ENCODE results near the gene CD7. TPM values are rescaled to one million over a fixed set of nuclear protein-coding genes. Genes with fewer than 3 reads are reported as not detected.

CD7 gene
- total RNA-seq, 2 experiments from 2014 or later, result 289 to 292 TPM

DNA sequence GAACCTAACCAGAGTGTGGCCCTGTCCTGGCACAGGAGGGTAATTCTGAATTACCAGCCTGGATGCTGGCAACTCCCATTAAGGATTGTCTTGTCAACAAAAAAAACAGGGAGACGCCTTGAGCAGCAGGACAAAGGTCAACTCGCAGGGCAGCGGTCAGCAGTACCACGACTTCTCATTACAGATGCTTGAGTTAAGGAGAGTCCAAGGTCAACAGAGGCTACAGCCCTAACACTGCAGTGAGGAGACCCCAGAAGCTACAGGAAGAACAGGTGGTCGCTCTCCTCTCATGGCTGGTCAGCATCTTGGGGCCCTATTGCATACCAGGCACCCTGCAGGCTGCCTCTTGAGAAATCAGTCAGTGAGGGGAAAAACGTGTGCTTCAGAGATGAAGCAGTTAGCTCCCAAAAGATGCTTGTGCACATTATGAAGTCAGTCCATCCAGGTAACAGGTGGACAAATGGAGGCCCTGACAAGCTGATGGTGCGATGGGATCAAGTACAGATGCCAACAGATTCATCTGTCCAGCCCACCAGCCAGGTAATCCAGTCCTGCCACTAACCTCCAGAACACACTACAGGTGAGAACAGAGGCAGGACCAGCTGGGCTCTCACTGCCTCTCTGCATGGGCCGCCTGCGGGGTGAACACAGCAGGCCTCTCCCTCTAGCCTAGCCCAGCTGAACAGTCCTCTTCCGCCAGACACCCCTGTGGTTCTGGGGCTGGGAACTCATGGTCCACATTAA lies 48.1 kb downstream of the CD7 start:
- Mint-ChIP-seq H3K27me3 (no peaks in the 10 kb centered on the region), H3K9me3 (no peaks in the 10 kb centered on the region), H3K4me1 (ENCODE audit: low read depth) (peaks cover 67% of the 10 kb centered on the region), H3K36me3 (ENCODE audit: low read depth) (peaks cover 68% of the 10 kb centered on the region), H3K27ac (peak overlapping the region; percentile 75), H3K4me3 (peak overlapping the region; percentile 12)
- CTCF ChIA-PET, result interaction anchor here (0.7 to 1.3 kb wide), 4 partner anchors 10 to 53 kb away, joined by 3 to 4 read pairs (median 3); no protein-coding TSS in a partner anchor
- DNase-seq, result no peak
- TF ChIP-seq, protein P1, sequence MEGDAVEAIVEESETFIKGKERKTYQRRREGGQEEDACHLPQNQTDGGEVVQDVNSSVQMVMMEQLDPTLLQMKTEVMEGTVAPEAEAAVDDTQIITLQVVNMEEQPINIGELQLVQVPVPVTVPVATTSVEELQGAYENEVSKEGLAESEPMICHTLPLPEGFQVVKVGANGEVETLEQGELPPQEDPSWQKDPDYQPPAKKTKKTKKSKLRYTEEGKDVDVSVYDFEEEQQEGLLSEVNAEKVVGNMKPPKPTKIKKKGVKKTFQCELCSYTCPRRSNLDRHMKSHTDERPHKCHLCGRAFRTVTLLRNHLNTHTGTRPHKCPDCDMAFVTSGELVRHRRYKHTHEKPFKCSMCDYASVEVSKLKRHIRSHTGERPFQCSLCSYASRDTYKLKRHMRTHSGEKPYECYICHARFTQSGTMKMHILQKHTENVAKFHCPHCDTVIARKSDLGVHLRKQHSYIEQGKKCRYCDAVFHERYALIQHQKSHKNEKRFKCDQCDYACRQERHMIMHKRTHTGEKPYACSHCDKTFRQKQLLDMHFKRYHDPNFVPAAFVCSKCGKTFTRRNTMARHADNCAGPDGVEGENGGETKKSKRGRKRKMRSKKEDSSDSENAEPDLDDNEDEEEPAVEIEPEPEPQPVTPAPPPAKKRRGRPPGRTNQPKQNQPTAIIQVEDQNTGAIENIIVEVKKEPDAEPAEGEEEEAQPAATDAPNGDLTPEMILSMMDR (IDR thresholded peaks at IDR 0.05), result no peak
- ATAC-seq, result no peak
- POLR2A ChIA-PET, result interaction anchor here (0.6 to 1.6 kb wide), 4 partner anchors 23 to 1487 kb away, joined by 3 to 5 read pairs (median 4); no protein-coding TSS in a partner anchor
- intact Hi-C loops (cut with micrococcal nuclease), result no loop called here

DNA sequence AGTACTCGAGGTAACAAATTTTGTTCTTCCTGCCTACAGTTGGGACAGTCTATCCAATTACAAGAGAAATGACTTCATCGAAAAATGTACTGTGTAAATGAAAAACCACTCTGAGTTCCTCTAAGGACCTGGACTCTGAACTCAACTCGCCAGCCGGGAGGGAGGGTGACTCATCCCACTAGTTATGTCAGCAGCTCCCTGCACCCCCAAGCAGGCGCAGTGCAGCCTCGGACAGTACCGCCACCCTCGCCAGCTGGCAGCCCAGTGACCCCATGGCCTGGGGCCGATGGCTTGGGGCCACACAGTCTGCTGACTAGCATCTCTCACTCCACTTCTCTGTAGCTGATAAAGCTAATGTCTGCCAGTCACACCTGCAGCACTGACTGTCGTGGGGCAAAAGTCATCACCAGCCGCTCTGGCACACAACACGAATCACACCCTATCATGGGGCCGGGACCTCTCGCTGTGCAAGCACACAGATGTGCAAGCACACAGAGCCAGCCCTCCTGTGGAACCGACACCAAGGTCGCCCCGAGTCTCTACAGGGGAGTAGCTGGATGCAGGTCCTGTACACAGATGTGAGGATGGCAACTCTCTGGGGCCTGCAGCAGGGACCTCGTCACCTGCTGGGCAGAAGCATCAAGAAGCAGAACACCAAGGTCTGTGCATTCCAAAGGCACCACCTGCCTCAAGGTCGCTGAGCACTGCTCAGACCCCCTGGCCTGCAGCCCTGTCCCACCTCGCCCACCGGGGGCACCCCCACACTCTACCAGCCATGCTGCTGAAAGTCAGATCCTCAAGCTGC lies 49.6 kb downstream of the CD7 start:
- H3K4me1 Mint-ChIP-seq (ENCODE audit: low read depth), result peaks cover 65% of the 10 kb centered on the region

DNA sequence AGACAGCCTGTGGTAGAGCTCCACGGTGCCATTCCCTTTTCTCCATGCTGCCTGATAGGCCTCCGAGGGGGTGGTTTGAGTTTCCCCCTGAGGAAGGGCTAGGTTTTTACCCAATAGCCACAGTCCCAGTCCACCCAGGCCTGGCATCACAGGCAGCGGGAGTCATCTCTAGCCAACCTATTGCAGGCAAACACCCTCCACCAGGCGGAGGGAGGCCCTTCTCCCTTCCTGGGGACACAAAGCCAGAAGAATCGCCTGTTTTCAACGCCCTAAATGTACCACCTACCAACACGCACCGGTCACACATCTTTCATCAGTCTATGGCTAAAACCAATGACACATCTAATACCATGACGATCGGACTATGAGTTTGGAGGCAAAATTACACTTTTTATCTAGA lies 51.3 kb downstream of the CD7 start:
- Mint-ChIP-seq H3K36me3 (ENCODE audit: low read depth) (peaks cover 74% of the 10 kb centered on the region), H3K4me1 (ENCODE audit: low read depth) (peaks cover 57% of the 10 kb centered on the region), H3K27ac (peak overlapping the region; percentile 70), H3K4me3 (no peak overlapping the region), H3K9me3 (no peaks in the 10 kb centered on the region), H3K27me3 (no peaks in the 10 kb centered on the region)
- TF ChIP-seq, protein P1 (IDR thresholded peaks at IDR 0.05), result no peak
- DNase-seq, result no peak
- CTCF ChIA-PET, result interaction anchor here (1.0 kb wide), 1 partner anchor 55 kb away, joined by 4 read pairs; no protein-coding TSS in a partner anchor
- intact Hi-C loops (cut with micrococcal nuclease), result no loop called here
- POLR2A ChIA-PET, result interaction anchor here (1.0 to 1.5 kb wide), 3 partner anchors 10 to 183 kb away, joined by 3 to 4 read pairs (median 4); no protein-coding TSS in a partner anchor
- ATAC-seq, result no peak

More for the DNA sequence above, 49.6 kb downstream of the CD7 start:
- peaks cover 74% of the 10 kb centered on the region for H3K36me3 Mint-ChIP-seq (ENCODE audit: low read depth)
- peak overlapping the region; percentile 81 for H3K27ac Mint-ChIP-seq
- peak; percentile 73 for ATAC-seq
- ChIA-PET POLR2A (interaction anchor here (0.6 to 1.4 kb wide), 5 partner anchors 19 to 77 kb away, joined by 3 to 4 read pairs (median 3); no protein-coding TSS in a partner anchor), CTCF (interaction anchor here (0.7 to 1.6 kb wide), 6 partner anchors 9 to 237 kb away, joined by 3 to 6 read pairs (median 4); no protein-coding TSS in a partner anchor)
- intact Hi-C loops (cut with micrococcal nuclease), result no loop called here
- peak; percentile 65 for DNase-seq
- TF ChIP-seq, protein P1 (IDR thresholded peaks at IDR 0.05), result no peak
- H3K27me3 Mint-ChIP-seq, result no peaks in the 10 kb centered on the region
- no peaks in the 10 kb centered on the region for H3K9me3 Mint-ChIP-seq
- H3K4me3 Mint-ChIP-seq, result peak overlapping the region; percentile 11

Other genes with a start within 250 kb of the CD7 start
- 100 to 1,000 TPM; 250 to 260 TPM for gene FASN, start 219.4 kb downstream of the CD7 start, total RNA-seq
- 10 to 100 TPM; 56.6 to 64.2 TPM for gene CCDC57, start 104.8 kb downstream of the CD7 start, total RNA-seq
- gene SLC16A3, start 88.6 kb downstream of the CD7 start, total RNA-seq, result 100 to 1,000 TPM; 183 to 193 TPM
- gene CSNK1D, start 43.9 kb downstream of the CD7 start, total RNA-seq, result 10 to 100 TPM; 90.6 to 97.0 TPM
- gene SECTM1, start 16.2 kb upstream of the CD7 start, total RNA-seq, result under 1 TPM; 0.45 to 0.50 TPM
- gene TEX19, start 41.6 kb upstream of the CD7 start, total RNA-seq, result not detected
- gene UTS2R, start 54.2 kb upstream of the CD7 start, total RNA-seq, result not detected
- 10 to 100 TPM; 21.8 to 21.9 TPM for gene HEXD, start 100.7 kb upstream of the CD7 start, total RNA-seq
- 10 to 100 TPM; 22.0 to 25.0 TPM for gene OGFOD3, start 101.0 kb upstream of the CD7 start, total RNA-seq
- gene CYBC1, start 133.1 kb upstream of the CD7 start, total RNA-seq, result 100 to 1,000 TPM; 189 to 192 TPM
- gene NARF, start 141.1 kb upstream of the CD7 start, total RNA-seq, result 10 to 100 TPM; 63.9 to 65.4 TPM
- gene FOXK2, start 202.1 kb upstream of the CD7 start, total RNA-seq, result 10 to 100 TPM; 55.6 to 59.5 TPM